ENCODE results near the gene NEMP1.
"Not testable (repeated sequence)": the region's sequence is repeated elsewhere in the genome, so short reads cannot be mapped to it uniquely, and the experiment has no call there.

NEMP1 gene

GRCh38 chr12:57022324-57022723 lies 56.3 kb downstream of the NEMP1 start:
- not testable (repeated sequence) for DNase-seq

GRCh38 chr12:57019983-57020719 lies 58.4 kb downstream of the NEMP1 start:
- no peak for DNase-seq

DNA sequence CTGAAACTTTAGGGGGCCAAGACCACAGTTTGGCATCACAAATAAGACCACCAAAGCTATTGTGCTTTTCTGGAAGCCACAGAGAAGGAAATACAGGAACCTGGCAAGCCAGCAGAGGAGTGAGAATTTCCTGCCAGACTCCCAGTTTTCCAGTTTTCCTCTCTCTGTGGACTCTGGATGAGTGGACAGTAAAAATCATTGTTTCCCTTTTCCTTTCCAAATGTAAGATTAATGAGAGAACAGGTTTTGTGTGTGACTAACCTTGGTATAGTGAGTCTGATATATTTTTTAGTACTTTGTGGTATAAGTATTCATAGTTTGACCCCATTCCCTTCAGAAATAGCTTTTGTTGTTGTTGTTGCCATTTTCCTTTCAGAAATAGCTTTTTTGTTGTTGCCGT lies 59.7 kb downstream of the NEMP1 start:
- no peak for DNase-seq

- DNase-seq, result not testable (repeated sequence)
Measured at GRCh38 chr12:57018353-57018752, 60.2 kb downstream of the NEMP1 start.

- DNase-seq, result no peak
Measured at GRCh38 chr12:57016348-57016747, 62.2 kb downstream of the NEMP1 start, which contains the start of gene TAC3. TSS of gene TAC3 (minus strand) at chr12:57016529. CDS start at chr12:57015797, 732 bp downstream.

- DNase-seq, result no peak
Measured at GRCh38 chr12:57012600-57013465, 65.8 kb downstream of the NEMP1 start.

DNA sequence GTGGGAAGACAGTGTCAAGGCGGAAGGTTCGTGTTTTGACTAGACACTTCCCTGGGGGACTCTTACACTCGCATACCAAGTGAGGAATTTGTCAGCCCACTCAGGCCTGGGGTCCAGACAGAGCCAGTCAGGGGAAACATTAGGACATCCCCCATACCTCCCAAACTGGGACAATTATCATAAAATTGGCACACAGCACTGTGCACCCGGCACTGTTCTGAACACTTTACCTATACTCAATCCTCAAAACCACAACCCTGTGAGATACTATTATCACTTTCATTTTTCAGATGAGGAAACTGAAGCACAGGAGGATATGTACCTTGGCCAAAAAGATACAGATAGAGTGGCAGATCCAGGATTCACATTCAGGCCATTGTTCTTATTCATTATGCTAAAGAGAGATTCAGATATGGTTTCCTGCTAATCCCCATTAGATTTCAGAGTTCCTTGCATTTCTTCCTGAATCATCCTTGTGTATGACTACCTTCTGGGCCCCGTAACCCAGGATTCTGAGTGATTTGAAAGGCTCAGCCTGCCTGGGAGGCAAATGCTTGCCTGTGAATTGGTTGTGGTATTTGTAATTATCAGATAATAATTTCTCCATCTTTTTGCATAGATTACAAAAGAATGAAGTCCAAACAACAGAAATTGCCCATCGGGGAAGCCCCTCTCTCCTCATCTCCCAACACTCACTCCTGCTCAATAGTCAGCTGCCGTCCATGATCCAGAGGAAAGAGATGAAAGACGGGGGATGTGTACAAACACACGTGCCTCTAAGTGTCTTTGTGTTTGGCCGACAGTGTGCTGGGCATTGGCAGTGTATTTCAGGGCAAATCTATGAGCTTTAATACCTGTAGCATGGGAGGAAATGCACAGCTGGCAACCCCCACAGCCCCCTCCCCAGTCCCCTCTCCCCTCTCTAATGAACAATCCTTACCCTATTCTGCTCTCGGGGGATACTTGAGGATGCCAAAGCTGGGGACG lies 66.9 kb downstream of the NEMP1 start:
- DNase-seq, result no peak

GRCh38 chr12:57010627-57011247 lies 67.9 kb downstream of the NEMP1 start:
- DNase-seq, result no peak

GRCh38 chr12:57009949-57010626 lies 68.5 kb downstream of the NEMP1 start:
- DNase-seq, result no peak

GRCh38 chr12:57008178-57008577 lies 70.4 kb downstream of the NEMP1 start:
- no peak for DNase-seq

DNA sequence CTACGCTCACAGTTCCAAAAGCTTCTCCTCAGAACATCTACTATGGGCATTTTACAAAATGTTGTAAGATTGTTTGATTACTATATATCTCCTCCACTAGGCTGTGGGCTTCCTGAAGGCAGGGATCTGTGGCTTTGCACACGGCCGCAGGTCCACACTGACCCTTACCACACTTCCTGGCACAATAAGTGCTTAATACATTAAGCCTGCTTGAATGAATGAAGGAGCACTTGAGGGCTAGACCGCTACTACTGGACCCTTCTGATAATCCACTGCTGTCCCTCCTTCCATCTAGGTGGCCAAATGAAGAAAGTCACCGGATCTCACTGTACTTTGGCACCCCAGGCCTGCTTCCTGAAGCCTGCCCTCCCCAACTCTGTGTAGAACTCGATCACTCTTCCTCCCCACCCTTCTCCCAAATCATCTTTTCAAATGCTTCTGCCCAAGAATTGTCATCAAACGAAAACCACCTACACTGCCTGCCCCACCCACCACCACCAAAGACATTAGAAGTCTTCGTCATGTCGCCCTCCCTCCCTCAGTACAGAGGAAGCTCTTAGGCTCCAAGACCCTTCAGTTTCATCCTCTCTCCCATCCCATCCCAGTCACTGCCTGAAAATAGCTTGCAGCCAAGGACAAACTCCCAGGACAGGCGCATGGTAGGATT lies 71.6 kb downstream of the NEMP1 start:
- DNase-seq, result no peak

DNA sequence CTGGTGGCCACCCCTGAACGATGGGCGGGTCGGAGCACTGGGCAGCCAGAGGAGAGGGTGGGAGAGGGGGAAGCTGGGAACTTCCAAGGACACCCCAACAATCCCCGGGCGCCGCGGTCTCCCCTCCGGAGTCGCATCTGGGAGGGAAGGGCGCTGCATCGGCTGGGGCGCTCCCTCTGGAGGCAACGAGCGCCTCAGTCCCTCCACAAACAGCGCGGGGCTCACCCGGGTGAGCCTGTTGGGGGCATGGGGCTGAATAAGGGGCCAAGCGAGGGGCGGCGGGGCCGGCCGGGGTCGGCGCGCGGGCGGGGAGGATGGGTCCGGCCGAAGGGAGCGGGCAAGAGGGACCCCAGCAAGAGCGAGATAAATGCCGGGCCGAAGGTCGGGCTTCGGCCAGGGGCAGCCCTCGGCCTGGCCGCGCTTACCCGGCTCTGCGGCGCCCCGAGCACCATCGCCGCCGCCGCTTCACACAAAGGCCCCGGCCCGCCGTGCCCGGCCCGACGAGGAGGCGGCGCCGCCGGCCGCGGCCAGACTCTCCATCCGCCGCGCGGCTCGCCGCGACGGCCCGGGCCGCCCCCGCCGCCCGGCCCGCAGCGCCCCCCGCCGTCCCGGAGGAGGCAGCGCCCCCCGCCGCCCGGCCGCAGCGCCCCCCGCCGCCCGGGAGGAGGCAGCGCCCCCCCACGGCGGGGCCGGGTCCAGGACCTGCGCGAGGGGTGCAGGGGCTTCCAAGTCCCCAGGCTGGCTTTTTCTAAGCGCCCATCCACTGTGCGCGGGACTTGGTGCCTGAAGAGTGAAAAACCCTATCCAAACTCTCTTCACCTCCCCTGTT lies 72.4 kb downstream of the NEMP1 start, which contains the start of gene ZBTB39:
Gene ZBTB39 (minus strand): TSS at position 567 of the 829 bp plus-strand sequence. CDS start 1,629 bp downstream, outside the sequence.
- DNase-seq, result peak; percentile 29
